ENCODE data around the gene JMJD4.

Gene JMJD4

GRCh38 chr1:227768640-227769039, 33.5 kb upstream of the JMJD4 start:
- DNase-seq: no peak

GRCh38 chr1:227768125-227768439, 33.0 kb upstream of the JMJD4 start:
- DNase-seq: no peak

GRCh38 chr1:227767401-227768124, 32.5 kb upstream of the JMJD4 start:
- DNase-seq: no peak

- no peak for DNase-seq
Observed at GRCh38 chr1:227766653-227767277, 31.7 kb upstream of the JMJD4 start.

- peak; percentile 72 for DNase-seq
Observed at GRCh38 chr1:227766015-227766634, 31.0 kb upstream of the JMJD4 start.

GRCh38 chr1:227765261-227766014, 30.3 kb upstream of the JMJD4 start:
- no peak for DNase-seq

GRCh38 chr1:227764019-227764391, 28.9 kb upstream of the JMJD4 start:
- DNase-seq: no peak

- no peak for DNase-seq
Observed at GRCh38 chr1:227763246-227764018, 28.3 kb upstream of the JMJD4 start.

- peak; percentile 80 for DNase-seq
Observed at GRCh38 chr1:227762231-227762911, 27.3 kb upstream of the JMJD4 start.

- no peak for DNase-seq
Observed at GRCh38 chr1:227761621-227762230, 26.6 kb upstream of the JMJD4 start.

- no peak for DNase-seq
Observed at GRCh38 chr1:227760377-227760776, 25.3 kb upstream of the JMJD4 start.

GRCh38 chr1:227759341-227760300, 24.5 kb upstream of the JMJD4 start:
- DNase-seq: no peak

- DNase-seq: no peak
Observed at GRCh38 chr1:227758366-227758765, 23.3 kb upstream of the JMJD4 start.

GRCh38 chr1:227757781-227758180, 22.7 kb upstream of the JMJD4 start:
- DNase-seq: no peak

- DNase-seq: no peak
Observed at GRCh38 chr1:227756172-227756959, 21.3 kb upstream of the JMJD4 start.

GRCh38 chr1:227754958-227755357, 19.9 kb upstream of the JMJD4 start:
- DNase-seq: no peak

- DNase-seq: no peak
Observed at GRCh38 chr1:227753999-227754711, 19.1 kb upstream of the JMJD4 start.

- no peak for DNase-seq
Observed at GRCh38 chr1:227749916-227750710, 15.0 kb upstream of the JMJD4 start.
